ENCODE results near the gene DDX1.

DDX1 gene

DNA sequence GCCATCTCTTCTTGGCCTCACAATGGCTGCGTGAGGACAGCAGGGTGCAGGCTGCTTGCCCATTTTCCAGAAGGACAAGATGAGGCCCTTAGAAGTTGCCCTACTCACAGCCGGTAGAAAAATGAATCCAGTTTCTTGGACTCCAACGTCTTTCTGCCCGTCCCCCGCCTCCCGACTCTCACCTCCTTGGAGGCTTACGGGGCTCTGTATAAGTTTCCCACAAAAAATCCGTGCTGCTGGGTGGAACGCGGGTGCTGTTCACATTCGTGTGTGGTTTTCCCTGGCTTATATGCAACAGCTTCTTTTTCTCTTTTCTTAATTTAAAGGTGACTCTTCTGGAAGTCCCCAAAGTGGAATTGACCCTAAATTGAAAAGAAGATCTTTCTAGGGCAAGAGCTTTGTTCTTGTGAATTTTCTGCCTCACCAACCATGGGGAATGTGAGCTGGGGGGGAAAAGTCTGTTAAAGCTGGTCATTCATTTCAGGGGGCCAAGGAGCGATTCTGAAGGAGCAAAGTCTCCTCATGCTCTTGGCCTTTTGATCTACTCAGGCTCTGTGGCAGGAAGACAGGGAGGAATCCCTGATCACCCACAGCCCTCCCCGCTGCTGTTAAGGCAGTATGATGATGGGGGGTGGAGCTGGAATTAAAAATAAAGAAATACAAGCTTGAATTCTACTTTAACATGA is 51.3 kb downstream of the DDX1 start:
- DNase-seq (ENCODE audit: low read depth in 3 of 3, low spot score in 1 of 3) = no peak

DNA sequence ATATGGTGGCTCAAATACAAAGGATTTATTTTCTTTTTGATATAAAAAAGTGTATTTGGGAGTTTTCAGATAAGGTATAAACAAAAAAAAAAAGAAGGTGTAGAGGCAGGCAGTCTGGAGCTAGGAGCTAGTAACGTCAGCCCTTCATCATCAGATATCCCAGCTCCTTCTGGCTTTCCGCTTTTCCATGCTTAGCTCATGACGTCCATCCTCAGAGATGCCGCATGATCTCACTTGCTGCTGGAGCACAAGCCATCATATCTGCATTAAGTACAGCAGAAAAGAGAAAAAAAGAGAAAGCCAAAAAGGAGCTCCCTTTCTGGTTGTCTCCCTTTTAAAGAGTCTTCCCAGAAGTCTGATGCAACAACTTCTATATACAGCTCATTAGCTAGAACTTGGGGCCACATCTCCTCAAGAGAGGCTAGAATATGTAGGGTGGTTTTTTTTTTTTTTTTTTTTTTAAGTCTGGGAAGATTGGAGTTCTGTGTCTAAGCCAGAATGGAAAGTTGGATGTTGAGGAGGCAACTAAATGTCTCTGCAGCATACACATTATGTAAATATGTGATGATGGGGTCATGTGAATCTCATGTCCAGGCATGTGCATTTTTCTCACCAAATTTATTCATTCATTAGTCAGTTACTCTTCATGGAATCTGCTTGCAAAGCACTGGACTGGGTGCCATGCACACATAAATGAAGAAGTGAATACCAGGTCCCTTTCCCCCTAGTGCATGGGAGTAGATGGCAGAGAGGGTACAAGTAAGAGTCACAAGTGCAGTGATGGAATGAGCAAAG is 52.3 kb downstream of the DDX1 start:
- DNase-seq (ENCODE audit: low read depth in 3 of 3, low spot score in 1 of 3) = no peak

DNA sequence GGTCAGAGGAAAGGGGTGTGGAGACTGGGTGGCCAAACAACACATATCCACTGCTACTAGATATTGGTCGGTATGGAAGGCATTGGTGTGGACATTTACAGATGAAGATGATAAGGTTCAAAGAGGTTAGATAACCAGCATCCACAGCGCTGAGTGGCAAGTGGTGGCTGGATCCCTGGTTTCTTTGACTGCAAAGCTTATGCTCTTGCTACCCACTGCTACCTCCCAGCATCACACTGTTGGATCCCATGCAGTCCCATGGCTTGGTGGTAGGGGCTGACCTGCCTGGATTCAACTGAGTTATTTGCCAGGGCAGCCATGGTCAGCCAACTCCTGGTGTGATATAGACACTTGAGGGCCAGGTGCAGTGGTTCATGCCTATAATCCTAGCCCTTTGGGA is 53.6 kb downstream of the DDX1 start:
- no peak for DNase-seq (ENCODE audit: low read depth in 3 of 3, low spot score in 1 of 3)

DNA sequence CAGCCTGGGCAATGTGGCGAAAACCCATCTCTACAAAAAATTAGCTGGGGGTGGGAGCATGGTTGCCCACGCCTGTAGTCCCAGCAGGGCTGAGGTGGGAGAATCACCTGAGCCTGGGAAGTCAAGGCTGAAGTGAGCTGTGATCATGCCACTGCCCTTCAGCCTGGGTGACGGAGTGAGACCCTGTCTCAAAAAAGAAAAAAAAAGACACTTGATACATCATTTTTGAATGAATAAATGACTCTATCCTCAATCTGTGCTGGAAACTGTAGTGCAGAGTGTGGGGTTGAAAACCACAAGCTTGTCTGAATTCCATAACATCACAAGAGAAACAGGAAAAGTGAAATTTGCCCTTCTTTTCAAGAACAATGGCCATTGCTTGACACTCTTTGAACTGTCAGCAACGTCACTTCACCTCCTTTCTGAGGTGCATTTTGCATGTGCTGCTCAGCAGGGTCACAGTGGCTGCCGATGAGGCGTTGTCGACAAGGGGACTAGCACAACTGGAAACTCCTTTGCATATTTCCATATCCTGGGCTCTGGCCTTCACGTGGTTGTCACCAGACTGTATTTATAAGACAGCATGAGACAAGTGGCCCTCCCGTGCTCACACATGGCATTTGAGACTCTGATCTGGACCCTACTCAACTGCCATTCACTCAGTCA is 54.2 kb downstream of the DDX1 start:
- DNase-seq (ENCODE audit: low read depth in 3 of 3, low spot score in 1 of 3) = no peak

DNA sequence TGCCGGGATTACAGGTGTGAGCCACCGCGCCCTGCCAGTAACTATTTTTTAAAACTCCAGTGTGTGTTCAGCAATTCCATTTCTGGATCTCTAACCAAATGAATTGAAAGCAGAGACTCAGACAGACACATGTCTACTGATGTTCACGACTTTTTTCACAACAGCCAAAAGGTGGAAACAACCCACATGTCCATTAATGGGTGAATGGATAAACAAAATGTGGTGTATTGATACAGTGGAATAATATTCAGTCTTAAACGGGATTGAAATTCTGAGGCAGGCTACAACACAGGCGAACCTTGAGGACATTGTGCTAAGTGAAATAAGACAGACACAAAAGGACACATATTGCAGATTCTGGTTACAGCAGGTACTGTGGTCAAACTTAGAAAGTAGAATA is 55.0 kb downstream of the DDX1 start:
- DNase-seq (ENCODE audit: low read depth in 3 of 3, low spot score in 1 of 3) = no peak

DNA sequence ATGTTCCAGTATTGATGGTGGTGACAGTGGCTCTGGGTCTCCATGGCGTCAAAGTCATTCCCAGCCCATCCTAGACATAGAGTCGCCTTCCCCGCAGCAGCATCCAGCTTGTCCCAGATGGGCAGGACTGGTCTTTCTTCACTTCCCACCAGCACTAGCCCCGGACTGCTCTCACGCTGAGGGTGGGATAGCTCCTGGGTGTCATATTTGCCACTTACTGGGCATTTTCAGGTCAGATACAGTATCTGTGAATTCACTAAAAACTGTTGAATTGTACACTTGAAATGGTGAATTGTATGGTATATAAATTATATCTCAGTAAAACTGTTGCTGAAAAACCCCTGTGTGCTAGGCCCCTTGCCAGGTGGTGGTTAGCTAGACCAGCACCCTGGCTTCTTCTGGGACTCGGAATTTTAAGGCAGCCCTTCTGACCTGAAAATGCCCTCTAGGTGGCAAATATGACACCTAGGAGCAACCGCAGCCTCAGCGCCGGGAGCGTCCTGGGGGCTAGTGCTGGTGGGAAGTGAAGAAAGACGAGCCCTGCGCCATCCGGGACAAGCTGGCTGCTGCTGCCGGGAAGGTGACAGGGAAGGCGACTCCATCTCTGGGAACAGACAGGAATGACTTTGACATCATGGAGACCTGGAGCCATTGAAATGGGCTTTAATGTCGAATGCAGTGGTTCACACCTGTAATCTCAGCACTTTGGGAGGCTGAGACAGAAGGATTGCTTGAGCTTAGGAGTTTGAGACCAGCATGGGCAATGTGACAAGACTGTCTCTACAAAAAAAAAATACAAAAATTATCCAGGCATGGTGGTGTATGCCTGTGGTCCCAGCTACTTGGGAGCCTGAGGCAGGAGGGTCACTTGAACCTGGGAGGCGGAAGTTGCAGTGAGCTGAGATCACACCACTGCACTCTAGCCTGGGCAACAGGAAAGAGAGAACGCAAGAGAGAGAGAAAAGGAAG is 56.2 kb downstream of the DDX1 start:
- DNase-seq (ENCODE audit: low read depth in 3 of 3, low spot score in 1 of 3) = no peak

DNA sequence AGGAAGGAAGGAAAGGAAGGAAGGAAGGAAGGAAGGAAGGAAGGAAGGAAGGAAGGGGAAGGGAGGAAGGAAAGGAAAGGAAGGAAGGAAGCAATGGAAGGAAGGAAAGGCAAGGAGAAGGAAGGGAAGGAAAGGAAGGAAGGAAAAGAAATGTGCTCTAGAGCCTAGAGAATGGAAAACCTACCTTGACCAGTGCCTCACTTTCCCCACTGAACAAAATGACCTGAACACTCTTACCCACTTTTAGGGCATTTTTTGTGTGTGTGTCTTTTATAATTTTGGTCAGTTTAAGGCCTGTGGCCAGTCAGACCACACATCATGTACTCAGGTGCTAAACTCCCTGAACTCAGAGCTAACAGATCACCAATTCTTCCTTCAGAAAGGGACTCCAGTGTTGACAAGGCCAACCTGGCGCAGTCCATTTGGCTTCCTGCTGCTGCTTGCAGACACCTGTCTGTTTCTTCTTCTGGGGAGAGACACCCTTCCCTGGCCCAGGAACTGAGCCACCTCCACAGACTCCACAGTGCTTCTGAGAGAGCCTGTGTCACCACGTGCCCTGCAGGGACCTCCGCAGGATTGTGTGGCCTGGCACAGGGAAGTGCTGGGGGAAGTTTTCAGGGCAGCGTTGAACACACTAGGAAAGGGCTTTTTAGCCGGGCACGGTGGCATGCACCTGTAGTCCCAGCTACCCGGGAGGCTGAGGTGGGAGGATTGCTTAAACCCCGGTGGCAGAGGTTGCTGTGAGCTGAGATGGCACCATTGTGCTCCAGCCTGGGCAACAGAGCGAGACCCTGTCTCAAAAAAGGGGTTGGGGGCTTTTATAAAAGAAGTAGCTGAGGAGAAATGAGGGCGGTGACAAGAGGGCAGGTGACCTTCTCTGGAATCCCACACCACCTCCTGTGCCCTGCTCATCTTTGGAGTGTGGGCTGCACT is 57.2 kb downstream of the DDX1 start:
- no peak for DNase-seq (ENCODE audit: low read depth in 3 of 3, low spot score in 1 of 3)

DNA sequence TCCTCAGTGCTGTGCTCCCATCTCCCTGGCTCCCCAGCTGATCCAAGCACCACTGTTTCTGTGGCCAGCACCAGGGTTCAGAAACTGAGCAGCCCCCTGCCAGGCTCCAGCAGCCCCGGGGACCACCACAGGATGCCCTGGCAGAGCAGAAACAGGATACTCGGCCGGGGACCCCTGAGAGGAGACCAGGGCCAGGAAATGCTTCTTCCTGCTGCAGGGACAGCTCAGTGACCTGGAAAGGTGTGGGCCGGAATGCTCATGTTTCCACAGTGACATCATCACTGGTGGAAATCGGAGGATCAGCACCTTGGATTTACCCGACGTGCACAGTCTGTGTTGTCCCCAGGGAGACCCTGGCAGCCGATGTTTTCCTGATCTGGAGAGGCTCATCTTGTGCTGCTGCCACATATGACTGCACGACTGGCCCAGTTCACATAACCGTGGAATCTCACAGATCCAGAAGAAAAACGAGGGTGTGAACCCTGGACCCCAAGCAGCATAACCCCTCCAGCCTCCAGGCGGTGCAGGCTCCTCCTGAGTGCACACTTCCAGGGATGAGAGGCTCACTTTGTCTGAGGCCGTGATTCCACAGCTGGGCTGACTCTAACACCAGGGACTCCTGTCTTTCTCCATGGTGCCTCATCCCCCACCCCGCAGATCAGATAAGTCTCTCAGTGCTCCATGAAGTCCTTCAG is 58.0 kb downstream of the DDX1 start:
- no peak for DNase-seq (ENCODE audit: low read depth in 3 of 3, low spot score in 1 of 3)

DNA sequence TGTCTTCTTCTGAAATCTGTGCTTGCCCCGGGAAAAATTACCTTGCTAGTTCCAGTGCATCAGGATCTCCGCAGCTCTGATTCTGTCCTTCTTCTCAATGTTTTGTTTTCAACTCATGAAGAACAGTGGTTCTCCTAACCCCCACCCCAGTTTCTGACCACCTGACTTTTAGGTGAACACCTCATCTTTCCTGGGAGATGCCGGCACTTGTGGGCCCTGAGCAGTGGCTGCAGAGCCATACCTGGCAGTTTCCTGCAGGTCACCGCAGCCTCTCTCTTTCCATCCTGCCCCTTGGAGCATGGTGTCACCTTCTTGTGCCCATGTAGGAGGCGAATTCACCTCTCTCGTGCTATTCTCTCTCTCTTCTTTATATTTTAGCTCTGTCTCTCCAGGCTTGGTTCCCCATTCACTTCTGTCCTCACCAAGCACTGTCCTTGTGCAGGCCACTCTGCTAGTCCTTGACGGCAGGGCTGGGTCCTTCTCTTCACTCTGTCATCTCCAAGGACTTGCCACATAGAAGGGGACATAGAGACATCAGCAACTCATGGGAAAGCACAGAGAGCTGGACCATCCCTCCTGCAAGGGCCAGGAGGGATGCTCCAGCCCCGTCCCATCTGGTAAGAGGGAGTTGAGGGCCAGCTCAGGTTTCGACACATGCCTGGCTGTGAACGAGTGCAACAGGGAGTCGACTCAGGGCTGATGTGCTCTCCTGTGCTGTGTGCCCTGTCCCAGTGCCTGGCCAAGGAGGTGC is 59.1 kb downstream of the DDX1 start:
- no peak for DNase-seq (ENCODE audit: low read depth in 3 of 3, low spot score in 1 of 3)

DNA sequence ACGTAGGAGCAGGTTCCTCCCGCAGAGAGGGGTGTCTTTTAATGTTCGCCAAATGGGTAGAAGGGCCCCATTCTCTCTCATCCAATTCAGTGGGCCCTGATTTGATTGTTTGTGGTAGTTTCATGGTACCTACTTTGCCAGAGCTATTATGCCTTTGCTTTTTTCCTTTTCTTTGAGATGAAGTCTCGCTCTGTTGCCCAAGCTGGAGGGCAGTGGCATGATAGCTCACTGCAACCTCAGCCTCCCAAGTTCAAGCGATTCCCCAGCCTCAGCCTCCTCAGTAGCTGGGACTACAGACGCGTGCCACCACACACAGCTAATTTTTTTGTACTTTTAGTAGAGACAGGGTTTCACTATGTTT is 59.7 kb downstream of the DDX1 start:
- DNase-seq (ENCODE audit: low read depth in 3 of 3, low spot score in 1 of 3) = no peak

DNA sequence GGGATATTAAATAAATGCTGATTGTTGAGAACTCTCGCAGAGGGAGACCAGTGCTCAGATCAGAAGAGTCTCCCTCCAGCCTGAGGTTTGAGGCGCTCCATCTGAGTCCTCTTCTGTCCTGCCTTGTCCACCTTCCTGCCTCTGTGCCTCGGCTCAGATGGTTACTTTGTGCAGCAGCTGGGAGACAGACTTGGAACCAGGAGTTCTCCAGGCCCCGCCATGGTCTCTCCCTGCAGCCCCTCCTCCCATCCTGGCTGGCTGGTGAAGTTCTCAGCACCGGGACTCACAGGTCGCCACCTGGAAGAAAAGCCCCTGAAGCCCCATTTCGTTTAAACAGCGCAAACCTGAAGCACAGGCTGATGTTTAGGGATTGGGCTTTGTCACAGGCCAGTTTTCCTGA is 60.6 kb downstream of the DDX1 start:
- no peak for DNase-seq (ENCODE audit: low read depth in 3 of 3, low spot score in 1 of 3)

DNA sequence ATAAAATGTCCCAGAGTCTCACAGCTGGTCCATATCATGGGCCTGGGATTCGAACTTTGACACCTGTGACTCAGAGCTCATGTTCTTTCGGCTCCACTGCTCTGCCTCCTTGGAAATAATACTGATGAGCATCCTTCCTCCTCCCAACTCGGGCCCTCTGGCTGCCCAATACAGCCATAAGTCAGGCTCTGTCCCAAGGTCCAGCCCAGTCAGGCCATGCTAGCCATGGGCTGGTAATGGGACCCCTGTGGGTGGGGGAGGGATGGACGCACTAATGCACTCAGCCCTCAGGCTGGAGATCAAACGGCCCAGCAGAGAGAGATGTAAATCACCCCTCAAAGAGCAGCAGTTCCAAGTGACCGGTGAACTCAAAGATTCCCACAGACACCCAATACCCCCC is 61.1 kb downstream of the DDX1 start:
- no peak for DNase-seq (ENCODE audit: low read depth in 3 of 3, low spot score in 1 of 3)

DNA sequence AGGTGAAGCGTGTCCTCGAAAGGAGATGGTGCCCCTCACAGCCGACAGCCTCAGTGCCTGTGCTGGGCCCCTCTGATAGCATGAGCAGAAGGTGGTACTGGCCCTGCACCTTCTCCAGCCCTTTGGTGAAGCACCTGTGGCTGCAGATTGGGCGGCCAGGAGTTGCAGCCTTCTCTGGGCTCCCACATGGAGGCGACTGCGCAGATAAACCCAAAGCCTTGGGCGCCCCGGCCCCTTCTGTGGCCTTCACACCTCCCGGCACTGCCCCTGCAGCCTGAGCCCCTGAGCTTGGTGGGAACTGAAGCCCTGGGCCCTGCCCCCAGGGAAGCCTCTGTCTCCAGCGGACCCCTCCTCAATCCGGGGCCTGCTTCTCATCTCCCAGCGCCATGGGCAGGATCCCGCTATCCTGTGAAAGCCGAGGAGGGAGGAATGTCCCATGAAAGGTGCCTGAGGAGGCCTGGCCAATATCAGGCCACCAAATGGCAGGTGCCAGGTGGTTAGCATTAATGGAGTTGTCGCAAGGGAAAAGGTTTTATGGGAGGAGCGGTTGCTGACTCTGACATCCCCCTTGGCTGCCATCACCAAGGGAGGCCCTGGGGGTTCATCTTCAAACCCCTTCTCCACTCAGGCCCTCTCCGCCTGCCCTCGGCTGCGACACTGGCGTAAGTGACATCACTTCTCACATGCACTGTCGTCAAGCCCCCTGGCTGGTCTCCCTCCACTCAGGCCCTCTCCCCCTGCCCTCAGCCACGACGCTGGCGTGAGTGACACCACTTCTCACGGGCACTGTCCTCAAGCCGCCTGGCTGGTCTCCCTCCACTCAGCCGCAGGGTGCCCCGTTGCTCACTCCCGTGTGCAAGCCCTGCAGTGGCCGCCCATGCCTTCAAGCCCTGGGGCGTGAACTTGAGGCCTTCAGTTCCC is 62.4 kb downstream of the DDX1 start:
- DNase-seq (ENCODE audit: low read depth in 3 of 3, low spot score in 1 of 3) = no peak

DNA sequence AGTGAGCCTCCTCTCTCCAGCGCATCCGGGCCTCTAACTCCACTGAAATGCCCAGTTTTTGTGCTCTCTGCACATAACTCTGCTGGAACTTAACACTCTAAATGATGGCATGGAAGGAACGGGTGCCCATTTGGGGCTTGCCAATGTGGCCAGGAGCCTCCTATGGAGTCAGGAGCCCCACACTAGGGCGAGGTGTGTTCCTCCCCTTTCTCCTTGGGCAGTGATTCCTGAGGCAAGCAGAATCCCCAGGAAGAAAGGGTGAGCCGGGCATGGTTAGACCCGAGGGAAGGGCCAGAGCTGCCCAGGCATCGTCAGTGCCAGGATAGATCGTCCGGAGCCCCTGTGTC is 63.0 kb downstream of the DDX1 start:
- no peak for DNase-seq (ENCODE audit: low read depth in 3 of 3, low spot score in 1 of 3)

DNA sequence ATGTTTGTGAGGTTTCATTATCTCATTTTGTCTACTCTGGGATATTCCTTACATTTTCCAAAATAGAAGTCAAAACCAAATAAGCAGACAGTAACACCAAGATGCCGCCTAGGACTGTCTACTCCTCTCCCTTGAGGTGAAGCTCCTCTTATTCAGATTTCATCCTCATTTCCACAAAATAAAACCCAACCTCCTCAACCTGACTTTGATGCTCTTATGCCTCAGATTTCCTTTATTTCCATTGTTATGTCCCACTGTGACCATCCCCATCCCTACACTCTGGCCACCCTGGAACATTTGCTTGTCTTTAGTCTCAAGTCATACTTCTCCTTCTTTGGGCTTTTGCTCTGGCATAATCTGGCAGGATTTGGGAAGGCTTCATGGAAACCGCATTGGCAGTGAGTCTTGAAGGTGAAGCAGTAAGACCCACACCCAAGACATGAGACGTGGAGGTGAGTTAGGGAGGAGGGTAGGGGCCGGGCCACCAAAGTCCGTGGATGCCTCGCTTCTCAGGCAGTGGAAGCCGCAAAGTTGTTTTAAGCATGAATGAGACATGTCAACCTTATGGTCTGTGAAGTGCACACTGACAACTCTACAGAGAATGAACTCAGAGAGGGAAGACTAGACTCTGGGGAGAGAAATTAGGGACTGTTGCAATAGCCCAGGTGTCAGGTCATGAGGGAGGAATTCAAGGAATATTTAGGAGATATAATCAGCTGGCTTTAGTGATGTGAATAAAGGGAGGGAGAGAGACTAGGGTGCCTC is 63.6 kb downstream of the DDX1 start:
- no peak for DNase-seq (ENCODE audit: low read depth in 3 of 3, low spot score in 1 of 3)

DNA sequence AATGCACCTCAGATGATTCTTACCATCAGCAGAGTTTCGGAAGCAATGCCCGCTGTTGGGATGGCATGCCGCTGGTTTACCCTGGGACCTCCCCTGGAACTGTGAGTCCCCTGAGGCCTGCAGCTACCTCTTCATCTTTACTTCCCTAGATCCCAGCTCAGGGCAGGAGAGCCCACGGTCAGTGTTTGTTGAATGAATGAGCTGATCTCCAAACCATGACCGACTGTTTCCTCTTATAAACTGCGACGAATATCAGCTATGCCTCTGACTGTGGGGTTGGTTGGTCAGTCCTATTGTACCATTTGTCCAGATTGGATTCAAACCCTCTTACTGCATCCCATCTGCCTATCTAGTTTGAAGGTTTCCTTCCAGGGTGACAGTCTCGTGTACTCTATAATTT is 64.4 kb downstream of the DDX1 start:
- no peak for DNase-seq (ENCODE audit: low read depth in 3 of 3, low spot score in 1 of 3)

DNA sequence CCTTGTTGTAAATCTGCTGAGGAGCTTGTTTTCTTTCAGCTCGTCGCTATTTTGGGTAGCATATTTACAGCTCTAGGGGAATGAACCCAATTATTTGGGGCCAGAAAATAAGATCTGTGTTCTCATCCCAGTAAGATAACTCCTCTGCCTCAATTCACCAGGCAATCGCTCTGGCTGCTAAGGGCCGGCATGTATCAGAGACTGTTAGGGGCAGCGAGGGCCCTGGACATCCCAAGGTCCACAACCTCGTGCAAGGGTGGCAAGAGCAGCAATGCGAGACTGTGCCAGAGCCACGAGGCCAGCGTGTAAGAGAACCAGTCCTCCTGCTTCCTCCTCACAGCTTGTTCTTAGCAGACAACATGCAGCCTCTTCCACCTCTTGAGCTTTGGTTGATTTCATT is 66.1 kb downstream of the DDX1 start:
- DNase-seq (ENCODE audit: low read depth in 3 of 3, low spot score in 1 of 3) = no peak

Data from stimulated activated CD4-positive, alpha-beta T cell treated with anti-CD3 and anti-CD28 coated beads, TNF-alpha, amount 100 ng/mL, for 1 hour (primary cell).